PC-3 (cell line): ENCODE results near the gene SLFN5. TPM values are rescaled to one million over a fixed set of nuclear protein-coding genes. Genes with fewer than 3 reads are reported as not detected.

ENCODE experiments used
- ATAC-seq: fragments of 200-7000 bp; cut with Tn5 transposase; 2 replicates; pipeline ENCODE4 v1.9.1; 2020; ENCODE audit warnings: mild to moderate bottlenecking, moderate library complexity
- BruUV-seq: library from RNA; stranded (reverse); fragments of 400-500 nt; replicated peaks from 2 replicates; lab custom pipeline; 2021; lab: Mats Ljungman, UMichigan
- CTCF ChIA-PET: fragments of 300-600 bp; sonication (Branson Sonifier 250); formaldehyde crosslinking; loops from one replicate; lab custom pipeline; 2022; ENCODE audit warnings: antibody characterized with exemption; lab: Charles Lee
- POLR2A ChIA-PET: fragments of 300-600 bp; sonication (Branson Sonifier 250); formaldehyde crosslinking; loops from one replicate; lab custom pipeline; 2022; ENCODE audit warnings: antibody characterized with exemption; ENCODE audit not compliant: unreplicated experiment; lab: Charles Lee
- DNase-seq: peaks from one replicate; pipeline ENCODE4 v3.0.0-alpha.2; 2015
- H2AFZ ChIP-seq: fragments of 300-600 bp; sonication (generic); 2 replicates; pipeline ENCODE4 v1.6.0; 2016; ENCODE audit warnings: antibody characterized with exemption, low read length
- H3F3A ChIP-seq: fragments of 300-600 bp; sonication (generic); one replicate; pipeline ENCODE4 v1.6.0; 2017; ENCODE audit warnings: antibody characterized with exemption, low read length, control low read depth, mild to moderate bottlenecking; ENCODE audit not compliant: unreplicated experiment
- H3K27ac ChIP-seq: fragments of 300-600 bp; sonication (generic); 2 replicates; pipeline ENCODE4 v1.5.1; 2016; ENCODE audit warnings: mild to moderate bottlenecking, low read length
- H3K27me3 ChIP-seq: fragments of 300-600 bp; sonication (generic); 2 replicates; pipeline ENCODE4 v1.6.1; 2016; ENCODE audit warnings: low read length, mixed read lengths
- H3K36me3 ChIP-seq: fragments of 300-600 bp; sonication (generic); 2 replicates; pipeline ENCODE4 v1.6.1; 2016; ENCODE audit warnings: low read depth, mixed run types, low read length, mixed read lengths
- H3K4me1 ChIP-seq: fragments of 300-600 bp; sonication (generic); 2 replicates; pipeline ENCODE4 v1.5.1; 2016; ENCODE audit warnings: low read length; ENCODE audit not compliant: insufficient read depth
- H3K4me2 ChIP-seq: fragments of 300-600 bp; sonication (generic); 2 replicates; pipeline ENCODE4 v1.6.0; 2016; ENCODE audit warnings: low read length
- H3K4me3 ChIP-seq: fragments of 300-600 bp; sonication (generic); 2 replicates; pipeline ENCODE4 v1.5.1; 2016; ENCODE audit warnings: mild to moderate bottlenecking, low read length, mixed read lengths
- H3K79me2 ChIP-seq: fragments of 300-600 bp; sonication (generic); 2 replicates; pipeline ENCODE4 v1.6.1; 2017; ENCODE audit warnings: low read length, mixed read lengths
- H3K9ac ChIP-seq: fragments of 300-600 bp; sonication (generic); 2 replicates; pipeline ENCODE4 v1.6.0; 2016; ENCODE audit warnings: mild to moderate bottlenecking, low read length
- H3K9me2 ChIP-seq: fragments of 300-600 bp; sonication (generic); replicated peaks from 2 replicates; pipeline ENCODE4 v1.6.1; 2016; ENCODE audit warnings: mixed run types, low read length, mixed read lengths
- H3K9me3 ChIP-seq: fragments of 300-600 bp; sonication (generic); 2 replicates; pipeline ENCODE4 v1.6.1; 2016; ENCODE audit warnings: low read length, mixed read lengths
- H4K20me1 ChIP-seq: fragments of 300-600 bp; sonication (generic); 2 replicates; pipeline ENCODE4 v1.6.1; 2016; ENCODE audit warnings: low read length, mixed read lengths
- CTCF ChIP-seq: fragments of 300-600 bp; sonication (generic); conservative IDR thresholded peaks from 2 replicates; pipeline ENCODE4 v1.5.1; 2017; ENCODE audit warnings: antibody characterized with exemption, low read depth, mild to moderate bottlenecking, low read length
- EZH2 ChIP-seq: fragments of 300-600 bp; sonication (generic); IDR thresholded peaks from one replicate; pipeline ENCODE4 v1.6.1; 2017; ENCODE audit warnings: antibody characterized with exemption, mild to moderate bottlenecking, low read length; ENCODE audit not compliant: unreplicated experiment
- EZH2phosphoT487 ChIP-seq: fragments of 300-600 bp; sonication (generic); IDR thresholded peaks from 2 replicates; pipeline ENCODE4 v1.6.1; 2018; ENCODE audit warnings: mild to moderate bottlenecking, antibody characterized with exemption, low read length, borderline replicate concordance
- intact Hi-C: fragments of 100-400 bp; cut with micrococcal nuclease; formaldehyde crosslinking; loops from 2 replicates; pipeline ENCODE4 v1.9.0; 2023
- total RNA-seq: library from RNA; depleted of rRNA; stranded (reverse); fragments of >200 nt; gene quantifications from 2 replicates; pipeline ENCODE4 v1.2.3, GENCODE V29; 2014

Gene SLFN5
- total RNA-seq, 1 experiment from 2014 or later = 14.5 TPM

GRCh38 chr17:35315283-35315682 is 72.4 kb downstream of the SLFN5 start:
- H3K27me3 ChIP-seq = no peaks in the 10 kb centered on the region
- ATAC-seq (peak; percentile 76), DNase-seq (peak; percentile 86)
- H3K4me2 ChIP-seq = peak overlapping the region; percentile 28; the same call in 1 of the 2 replicates
- H3K4me3 ChIP-seq = no peak overlapping the region
- CTCF ChIA-PET = interaction anchor here (0.6 kb wide), 1 partner anchor 52 kb away, joined by 3 read pairs; no protein-coding TSS in a partner anchor
- H3K9ac ChIP-seq = no peak overlapping the region
- peaks cover 17% of the 10 kb centered on the region; the same call in 1 of the 2 replicates for H3K4me1 ChIP-seq
- H3F3A ChIP-seq = no peaks in the 10 kb centered on the region
- POLR2A ChIA-PET = no interaction called here
- H4K20me1 ChIP-seq = no peaks in the 10 kb centered on the region
- no peaks in the 10 kb centered on the region for H3K9me3 ChIP-seq
- no peak overlapping the region for H2AFZ ChIP-seq
- H3K9me2 ChIP-seq = no peaks in the 10 kb centered on the region
- BruUV-seq = no TSS peak
- intact Hi-C loops = loop anchor here (10.0 kb wide), 1 partner anchor 60 kb away; no protein-coding TSS in a partner anchor
- peak overlapping the region; percentile 63 for H3K27ac ChIP-seq
- H3K79me2 ChIP-seq = no peaks in the 10 kb centered on the region
- H3K36me3 ChIP-seq = no peaks in the 10 kb centered on the region
- TF ChIP-seq CTCF (no peak), EZH2phosphoT487 (no peak), EZH2 (no peak)

GRCh38 chr17:35315971-35316370 is 73.1 kb downstream of the SLFN5 start:
- no peak for DNase-seq
- H2AFZ ChIP-seq = no peak overlapping the region
- no peaks in the 10 kb centered on the region for H3K79me2 ChIP-seq
- no peaks in the 10 kb centered on the region for H3K36me3 ChIP-seq
- H3F3A ChIP-seq = no peaks in the 10 kb centered on the region
- no peak for ATAC-seq
- ChIA-PET POLR2A (no interaction called here), CTCF (no interaction called here)
- peak overlapping the region; percentile 28; the same call in 1 of the 2 replicates for H3K4me2 ChIP-seq
- H3K27me3 ChIP-seq = no peaks in the 10 kb centered on the region
- H3K9ac ChIP-seq = no peak overlapping the region
- H3K4me1 ChIP-seq = peaks cover 17% of the 10 kb centered on the region; the same call in 1 of the 2 replicates
- H4K20me1 ChIP-seq = no peaks in the 10 kb centered on the region
- intact Hi-C loops = loop anchor here (10.0 kb wide), 1 partner anchor 61 kb away; no protein-coding TSS in a partner anchor
- H3K4me3 ChIP-seq = no peak overlapping the region
- BruUV-seq = no TSS peak
- no peak overlapping the region for H3K27ac ChIP-seq
- H3K9me2 ChIP-seq = no peaks in the 10 kb centered on the region
- no peaks in the 10 kb centered on the region for H3K9me3 ChIP-seq
- TF ChIP-seq CTCF (no peak), EZH2phosphoT487 (no peak), EZH2 (no peak)

- H3F3A ChIP-seq = no peaks in the 10 kb centered on the region
- H3K27ac ChIP-seq = no peak overlapping the region
- H3K4me2 ChIP-seq = no peak overlapping the region
- CTCF ChIA-PET = interaction anchor here (0.7 kb wide), 1 partner anchor 216 kb away, joined by 4 read pairs; no protein-coding TSS in a partner anchor
- BruUV-seq = no TSS peak
- no peak overlapping the region for H2AFZ ChIP-seq
- H4K20me1 ChIP-seq = no peaks in the 10 kb centered on the region
- no peak overlapping the region for H3K9ac ChIP-seq
- TF ChIP-seq EZH2phosphoT487 (no peak), CTCF (no peak), EZH2 (no peak)
- no peaks in the 10 kb centered on the region for H3K79me2 ChIP-seq
- intact Hi-C loops = no loop called here
- POLR2A ChIA-PET = no interaction called here
- H3K9me2 ChIP-seq = no peaks in the 10 kb centered on the region
- no peaks in the 10 kb centered on the region for H3K4me1 ChIP-seq
- ATAC-seq = no peak
- H3K36me3 ChIP-seq = no peaks in the 10 kb centered on the region
- no peak overlapping the region for H3K4me3 ChIP-seq
- DNase-seq = no peak
- H3K27me3 ChIP-seq = peaks cover 3% of the 10 kb centered on the region; the same call in 1 of the 2 replicates
- H3K9me3 ChIP-seq = no peaks in the 10 kb centered on the region
These were observed 79.9 kb downstream of the SLFN5 start for GRCh38 chr17:35322749-35323148.
